PC-9 (cell line): ENCODE measurements around the gene USP22.
"Not testable (repeated sequence)": the region's sequence is repeated elsewhere in the genome, so short reads cannot be mapped to it uniquely, and the experiment has no call there.

Experiments used
- EZH2 ChIP-seq: fragments of 200-600 bp; sonication (generic); IDR thresholded peaks from 2 replicates; pipeline ENCODE4 v1.8.0; 2017; ENCODE audit warnings: antibody characterized with exemption, low read depth
- TF ChIP-seq, protein P1 (sequence below): fragments of 200-600 bp; sonication (generic); conservative IDR thresholded peaks from 2 replicates; pipeline ENCODE4 v1.6.1; 2017; ENCODE audit warnings: mixed run types, antibody characterized with exemption, mild to moderate bottlenecking, moderate library complexity

DNA sequence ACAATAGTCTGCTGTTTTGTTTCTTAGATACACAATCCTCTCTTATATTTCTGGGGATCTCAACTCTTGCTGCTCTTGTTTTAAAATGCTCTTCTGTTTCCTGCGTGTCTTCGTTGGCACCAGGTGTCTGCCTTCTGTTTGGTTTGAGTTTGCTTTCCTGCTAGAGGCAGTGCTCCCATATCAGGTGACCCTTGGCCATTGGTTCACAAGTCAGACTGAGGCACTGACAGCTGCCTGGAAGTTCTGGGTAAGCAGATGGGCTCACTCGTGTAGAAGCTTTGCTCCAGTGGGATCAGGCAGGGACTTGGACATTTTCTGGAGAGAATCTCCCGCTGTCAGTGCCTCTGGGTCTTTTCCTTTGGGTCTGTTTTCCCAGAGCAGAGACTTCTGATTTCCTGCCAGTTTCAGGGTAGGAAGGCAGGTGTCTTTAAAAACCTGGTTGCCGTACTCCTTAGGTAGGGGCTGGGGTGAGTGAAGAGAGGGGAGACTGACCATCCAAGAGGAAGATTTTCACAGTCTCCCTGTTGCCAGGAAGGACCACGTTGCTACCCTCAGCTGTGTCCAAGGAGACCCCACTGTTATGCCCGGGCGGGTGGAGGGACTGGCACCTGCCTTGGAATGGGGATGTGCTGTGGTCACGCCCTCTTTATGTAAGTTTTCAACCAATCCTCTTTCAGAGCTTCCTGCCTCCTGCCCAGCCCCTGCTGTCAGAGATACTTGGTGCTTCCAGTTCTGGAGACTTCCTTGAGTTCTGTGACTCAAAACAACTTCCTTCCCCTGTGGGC lies 63.6 kb downstream of the USP22 start:
- TF ChIP-seq EZH2 = not testable (repeated sequence)
- TF ChIP-seq, protein P1, sequence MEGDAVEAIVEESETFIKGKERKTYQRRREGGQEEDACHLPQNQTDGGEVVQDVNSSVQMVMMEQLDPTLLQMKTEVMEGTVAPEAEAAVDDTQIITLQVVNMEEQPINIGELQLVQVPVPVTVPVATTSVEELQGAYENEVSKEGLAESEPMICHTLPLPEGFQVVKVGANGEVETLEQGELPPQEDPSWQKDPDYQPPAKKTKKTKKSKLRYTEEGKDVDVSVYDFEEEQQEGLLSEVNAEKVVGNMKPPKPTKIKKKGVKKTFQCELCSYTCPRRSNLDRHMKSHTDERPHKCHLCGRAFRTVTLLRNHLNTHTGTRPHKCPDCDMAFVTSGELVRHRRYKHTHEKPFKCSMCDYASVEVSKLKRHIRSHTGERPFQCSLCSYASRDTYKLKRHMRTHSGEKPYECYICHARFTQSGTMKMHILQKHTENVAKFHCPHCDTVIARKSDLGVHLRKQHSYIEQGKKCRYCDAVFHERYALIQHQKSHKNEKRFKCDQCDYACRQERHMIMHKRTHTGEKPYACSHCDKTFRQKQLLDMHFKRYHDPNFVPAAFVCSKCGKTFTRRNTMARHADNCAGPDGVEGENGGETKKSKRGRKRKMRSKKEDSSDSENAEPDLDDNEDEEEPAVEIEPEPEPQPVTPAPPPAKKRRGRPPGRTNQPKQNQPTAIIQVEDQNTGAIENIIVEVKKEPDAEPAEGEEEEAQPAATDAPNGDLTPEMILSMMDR = not testable (repeated sequence)
